BE2C (cell line): Measurements from ENCODE around the gene GPR89A.

Experiments used
- DNase-seq: peaks from one replicate; pipeline ENCODE4 v3.0.0-alpha.2; 2020
- H3K27me3 ChIP-seq: fragments of 250-450 bp; sonication (Bioruptor Pico); 2 replicates; pipeline ENCODE4 v1.5.1; 2020; ENCODE audit warnings: mild to moderate bottlenecking
- H3K36me3 ChIP-seq: fragments of 250-450 bp; sonication (Bioruptor Pico); 2 replicates; pipeline ENCODE4 v1.5.1; 2020; ENCODE audit warnings: mild to moderate bottlenecking
- H3K4me1 ChIP-seq: fragments of 250-450 bp; sonication (Bioruptor Pico); 2 replicates; pipeline ENCODE4 v1.5.1; 2020
- H3K4me3 ChIP-seq: 2 replicates; pipeline ENCODE4 v1.5.1; 2011; ENCODE audit warnings: low read depth, low read length
- H3K9me3 ChIP-seq: fragments of 250-450 bp; sonication (Bioruptor Pico); 2 replicates; pipeline ENCODE4 v1.5.1; 2020
- CTCF ChIP-seq: IDR thresholded peaks from 2 replicates; pipeline ENCODE4 v1.5.1; 2012; ENCODE audit warnings: mild to moderate bottlenecking, low read depth, low read length

GPR89A gene

GRCh38 chr1:145689922-145690321 lies 82.1 kb downstream of the GPR89A start:
- no peak for DNase-seq
- Histone ChIP-seq H3K27me3 (no peaks in the 10 kb centered on the region), H3K4me3 (no peak overlapping the region), H3K9me3 (no peaks in the 10 kb centered on the region), H3K4me1 (no peaks in the 10 kb centered on the region), H3K36me3 (no peaks in the 10 kb centered on the region)
- no peak for TF ChIP-seq CTCF

DNA sequence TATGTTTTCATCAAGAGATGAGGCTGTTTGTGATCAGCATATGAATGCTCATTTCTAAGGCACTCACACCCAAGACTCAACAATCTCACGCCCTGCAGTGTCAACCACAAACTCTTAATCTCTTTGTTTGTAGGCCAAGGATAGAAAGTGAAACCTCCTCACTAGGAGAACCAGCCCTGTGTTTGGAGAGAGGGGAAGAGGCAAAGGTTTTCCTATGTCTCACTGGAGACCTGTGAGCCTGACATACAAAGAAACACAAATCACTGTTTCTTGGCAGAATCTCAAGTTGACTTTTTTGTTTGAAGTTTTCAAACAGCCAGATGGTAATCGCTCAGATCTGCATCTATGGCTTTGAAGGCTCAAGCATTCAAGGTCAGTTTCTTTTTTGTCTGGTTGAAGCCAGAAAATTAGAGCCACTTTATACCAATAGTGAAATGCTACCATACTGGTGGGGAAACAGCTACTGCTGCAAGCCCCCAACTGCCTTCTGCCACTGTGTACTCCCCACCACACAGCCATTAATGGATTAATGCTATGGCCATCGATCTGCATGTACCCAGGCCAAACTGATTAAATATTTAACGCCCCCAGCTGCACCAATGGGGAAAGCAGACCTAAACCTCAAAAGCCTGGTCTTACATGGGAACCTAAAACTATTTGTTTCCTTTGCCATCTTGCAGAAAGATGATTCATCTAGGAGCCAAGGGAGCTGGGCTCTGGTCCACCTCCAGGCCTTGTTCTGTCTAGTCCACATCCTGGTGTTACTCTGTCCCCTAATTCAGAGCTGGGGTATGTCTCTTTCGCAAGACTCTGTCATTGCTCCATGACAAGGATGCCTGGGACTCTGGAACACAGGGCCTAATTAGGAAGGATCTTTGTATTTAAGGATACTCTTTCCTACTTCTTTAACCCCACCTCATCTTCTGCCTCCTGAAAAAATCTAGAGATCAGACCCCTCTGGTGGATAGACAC lies 83.1 kb downstream of the GPR89A start:
- no peak for DNase-seq
- no peak overlapping the region for H3K4me3 ChIP-seq
- no peaks in the 10 kb centered on the region for H3K4me1 ChIP-seq
- H3K27me3 ChIP-seq = no peaks in the 10 kb centered on the region
- no peaks in the 10 kb centered on the region for H3K9me3 ChIP-seq
- no peaks in the 10 kb centered on the region for H3K36me3 ChIP-seq
- TF ChIP-seq CTCF = no peak

DNA sequence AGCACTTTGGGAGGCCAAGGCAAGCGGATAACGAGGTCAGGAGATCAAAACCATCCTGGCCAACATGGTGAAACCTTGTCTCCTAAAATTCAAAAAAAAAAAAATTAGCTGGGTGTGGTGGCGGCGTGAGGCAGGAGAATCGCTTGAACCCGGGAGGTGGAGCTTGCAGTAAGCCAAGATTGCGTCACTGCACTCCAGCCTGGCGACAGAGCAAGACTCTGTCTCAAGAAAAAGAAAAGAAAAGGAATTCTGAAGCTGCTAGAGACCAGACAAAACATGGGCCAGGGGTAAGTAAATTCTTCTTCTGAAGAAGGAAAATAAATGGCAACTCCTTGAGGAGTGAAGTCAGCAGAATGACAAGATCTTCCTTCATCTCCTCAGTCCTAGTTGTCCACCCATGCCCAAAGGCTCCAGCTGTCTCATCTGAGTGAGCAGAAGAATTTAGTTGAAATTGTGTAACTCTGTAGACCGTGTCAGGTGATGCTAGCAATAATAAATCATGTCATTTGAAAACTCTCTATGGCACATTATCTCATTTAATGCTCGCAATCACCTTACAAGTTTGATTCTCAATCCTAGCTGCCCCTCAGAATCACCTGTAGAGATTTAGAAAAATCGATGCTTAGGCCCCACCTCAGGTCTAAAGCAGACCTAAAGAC lies 85.1 kb downstream of the GPR89A start:
- Histone ChIP-seq H3K9me3 (no peaks in the 10 kb centered on the region), H3K27me3 (no peaks in the 10 kb centered on the region), H3K36me3 (no peaks in the 10 kb centered on the region), H3K4me1 (no peaks in the 10 kb centered on the region), H3K4me3 (no peak overlapping the region)
- no peak for DNase-seq
- no peak for TF ChIP-seq CTCF

- no peaks in the 10 kb centered on the region for H3K36me3 ChIP-seq
- DNase-seq = no peak
- TF ChIP-seq CTCF = no peak
- H3K27me3 ChIP-seq = no peaks in the 10 kb centered on the region
- no peaks in the 10 kb centered on the region for H3K9me3 ChIP-seq
- no peaks in the 10 kb centered on the region for H3K4me1 ChIP-seq
- no peak overlapping the region for H3K4me3 ChIP-seq
Observed at GRCh38 chr1:145695821-145696629, 88.2 kb downstream of the GPR89A start.

GRCh38 chr1:145696630-145696960 lies 88.8 kb downstream of the GPR89A start:
- TF ChIP-seq CTCF = no peak
- Histone ChIP-seq H3K27me3 (no peaks in the 10 kb centered on the region), H3K36me3 (no peaks in the 10 kb centered on the region), H3K4me3 (no peak overlapping the region), H3K4me1 (no peaks in the 10 kb centered on the region), H3K9me3 (no peaks in the 10 kb centered on the region)
- DNase-seq = no peak
